EH (cell line): ENCODE measurements around the gene C1QTNF1.
"Not testable (repeated sequence)": the region's sequence is repeated elsewhere in the genome, so short reads cannot be mapped to it uniquely, and the experiment has no call there.

Experiments used
- DNase-seq: peaks from one replicate; pipeline ENCODE4 v3.0.0-alpha.2; 2015; ENCODE audit warnings: low read depth

C1QTNF1 gene

DNA sequence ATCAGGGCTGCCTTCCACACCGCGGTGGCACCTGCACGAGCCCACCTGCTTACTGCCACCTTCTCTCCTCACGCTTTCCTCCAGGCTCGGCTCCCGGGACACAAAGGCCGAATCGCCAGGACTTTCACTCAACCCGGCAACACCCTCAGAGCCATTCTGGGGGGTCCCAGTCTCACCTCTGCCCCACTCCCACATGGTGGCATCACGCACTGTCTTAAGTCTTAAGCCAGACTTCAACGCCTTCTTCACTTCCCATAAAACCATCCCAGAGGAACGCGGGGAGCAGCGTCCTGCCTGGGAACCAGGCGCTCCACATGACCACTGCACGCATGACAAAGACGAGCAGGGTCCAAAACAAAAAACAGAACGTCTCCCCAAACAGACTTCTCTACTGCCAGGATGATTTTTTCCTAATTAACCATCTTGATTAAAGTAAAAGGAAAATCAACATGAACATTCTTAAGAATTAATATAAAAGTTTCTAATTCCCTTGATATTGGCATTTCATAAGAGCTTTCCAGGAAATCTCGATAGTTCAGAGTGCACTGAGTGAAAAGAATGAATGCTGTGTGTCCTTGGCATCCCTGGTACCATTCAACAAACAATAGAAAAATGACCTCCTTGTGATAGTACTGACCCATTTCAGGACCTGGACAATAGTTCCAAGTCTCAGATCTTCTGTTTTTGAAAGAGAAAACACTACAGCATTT lies 17.0 kb upstream of the C1QTNF1 start:
- DNase-seq: no peak

DNA sequence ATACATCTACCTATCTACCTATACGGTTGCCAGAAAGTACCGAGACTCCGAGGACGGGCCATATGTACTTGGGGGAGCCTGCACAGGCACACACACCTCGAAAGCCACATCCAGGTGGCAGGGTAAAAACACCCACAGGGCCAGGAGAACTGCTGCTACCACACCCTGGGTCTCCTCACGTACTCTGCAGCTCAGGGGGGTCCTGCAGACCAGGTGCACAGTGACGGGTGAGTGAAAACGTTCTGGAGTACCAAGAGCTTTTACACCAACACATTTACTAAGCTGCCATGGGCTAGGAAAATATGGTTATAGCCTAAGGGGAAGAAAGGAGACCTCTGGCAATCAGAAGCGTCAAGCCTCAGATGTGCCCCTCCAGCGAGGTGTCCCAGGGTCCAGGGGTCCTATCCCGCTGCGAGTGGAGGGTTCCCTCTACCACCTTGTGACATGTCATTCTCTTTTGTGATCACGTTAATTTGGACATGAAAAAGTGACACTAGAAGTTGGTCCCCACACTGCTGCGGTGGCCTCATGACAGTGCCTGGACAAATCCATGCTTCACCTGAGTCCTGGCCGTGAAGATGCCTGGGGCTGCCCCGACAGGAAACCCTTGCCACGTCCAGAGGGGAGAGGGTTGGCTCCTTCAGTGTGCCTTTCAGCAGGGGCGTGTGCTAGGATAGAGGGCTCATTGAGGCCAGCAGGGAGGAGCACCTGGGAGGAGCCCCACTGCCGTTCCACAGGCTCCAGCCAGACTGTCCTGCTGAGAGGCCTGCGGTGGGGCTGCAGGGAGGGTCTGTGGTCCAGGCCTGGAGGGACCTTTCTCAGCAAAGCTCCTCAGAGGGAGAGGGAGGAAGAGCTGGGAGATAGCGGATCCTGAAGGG lies 16.2 kb upstream of the C1QTNF1 start:
- no peak for DNase-seq

- DNase-seq: no peak
Observed at GRCh38 chr17:79008666-79009387, 15.1 kb upstream of the C1QTNF1 start.

DNA sequence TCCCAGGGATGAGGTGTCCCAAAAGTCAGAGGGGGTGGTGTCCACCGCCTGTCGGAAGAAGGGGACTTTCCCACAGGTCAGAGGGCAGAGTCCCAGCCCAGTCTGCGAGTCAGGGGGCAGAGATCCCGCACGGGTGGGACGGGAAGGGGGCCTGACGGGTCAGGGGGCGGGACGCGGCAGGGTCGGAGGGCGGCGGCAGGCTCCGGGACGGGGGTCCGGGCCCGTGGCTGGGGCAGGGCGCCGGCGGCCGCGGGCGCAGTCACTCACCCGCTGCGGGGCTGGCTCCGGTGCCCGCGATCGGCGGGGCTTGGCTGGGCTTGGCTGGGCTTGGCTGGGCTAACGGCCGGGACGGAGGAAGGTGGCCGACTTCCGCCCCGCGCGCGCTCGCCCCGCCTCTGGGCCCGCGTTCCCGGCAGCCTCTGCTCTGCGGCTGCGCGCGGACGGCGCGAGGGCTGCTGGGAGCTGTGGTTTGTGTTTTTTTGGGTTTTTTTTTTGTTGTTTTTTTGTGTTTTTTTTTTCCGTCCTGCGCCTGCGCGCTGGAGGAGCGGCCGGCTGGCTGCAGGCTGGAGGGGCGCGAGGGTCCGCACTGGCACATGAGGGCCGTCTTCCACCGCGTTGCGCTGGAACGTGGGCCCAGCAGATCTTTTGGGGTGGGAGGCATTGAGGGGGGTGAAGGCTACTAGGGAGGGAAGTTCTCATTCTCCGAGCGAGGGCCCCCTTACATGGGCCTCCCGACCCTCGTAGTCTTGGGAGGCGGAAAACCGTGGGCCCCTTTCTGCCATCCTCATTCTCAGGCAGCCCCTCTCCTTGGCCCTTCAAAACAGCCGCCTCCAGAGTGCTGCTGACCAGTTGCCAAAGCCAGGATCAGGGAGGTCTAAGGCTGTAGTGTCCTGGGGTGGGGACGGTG lies 14.3 kb upstream of the C1QTNF1 start, which contains the start of gene CANT1:
TSS of gene CANT1 (minus strand) at position 368 of the 907 bp plus-strand sequence. CDS start 12,142 bp downstream, outside the sequence.
- DNase-seq: peak; percentile 86

DNA sequence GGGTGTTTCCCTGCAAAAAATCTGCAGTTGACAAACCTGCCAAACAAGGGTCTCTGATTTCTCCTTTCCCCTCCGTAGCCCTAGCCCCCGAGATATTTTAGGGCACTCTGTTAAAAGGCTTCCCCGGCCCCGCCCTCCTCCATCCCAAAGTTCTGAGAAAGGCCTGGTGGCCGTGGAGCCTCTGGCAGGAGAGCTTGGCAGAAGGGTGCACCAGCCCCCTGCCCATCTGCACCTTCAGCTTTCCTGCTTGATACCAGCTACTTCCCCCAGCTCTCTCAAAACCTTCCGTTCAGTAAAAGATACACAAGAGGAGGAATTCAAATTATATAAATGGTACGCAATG lies 13.7 kb upstream of the C1QTNF1 start:
- DNase-seq: no peak

GRCh38 chr17:79011451-79012147 lies 12.4 kb upstream of the C1QTNF1 start:
- peak; percentile 79 for DNase-seq

GRCh38 chr17:79012563-79013134 lies 11.3 kb upstream of the C1QTNF1 start:
- no peak for DNase-seq

DNA sequence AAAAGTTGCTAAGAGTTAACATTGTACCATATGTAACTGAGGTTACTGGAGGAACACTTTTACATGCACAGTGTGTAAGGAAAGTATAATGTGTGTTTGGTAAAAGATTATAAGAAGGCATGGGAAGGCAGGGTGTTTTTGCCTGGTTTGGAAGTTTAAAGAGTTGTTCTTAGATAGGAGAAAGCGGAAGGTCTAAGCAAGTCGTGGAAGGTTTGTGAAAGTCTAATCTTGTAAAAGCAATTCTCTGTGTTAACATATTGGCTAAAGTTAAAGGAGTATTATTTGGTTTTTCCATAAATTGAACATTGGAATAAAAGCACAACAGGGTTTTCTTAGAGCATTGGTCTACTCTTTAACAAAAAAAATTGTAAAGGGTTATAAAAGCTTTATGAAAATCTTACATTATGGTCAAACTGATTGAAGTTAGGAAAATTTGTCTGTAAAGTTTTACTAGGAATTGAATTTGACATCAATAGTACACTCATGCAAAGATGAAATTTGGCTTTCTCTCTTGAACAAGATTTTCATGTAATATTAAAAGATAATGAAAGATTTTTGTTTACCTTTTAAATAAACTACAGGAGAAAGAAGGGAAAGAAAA lies 9.7 kb upstream of the C1QTNF1 start:
- no peak for DNase-seq

DNA sequence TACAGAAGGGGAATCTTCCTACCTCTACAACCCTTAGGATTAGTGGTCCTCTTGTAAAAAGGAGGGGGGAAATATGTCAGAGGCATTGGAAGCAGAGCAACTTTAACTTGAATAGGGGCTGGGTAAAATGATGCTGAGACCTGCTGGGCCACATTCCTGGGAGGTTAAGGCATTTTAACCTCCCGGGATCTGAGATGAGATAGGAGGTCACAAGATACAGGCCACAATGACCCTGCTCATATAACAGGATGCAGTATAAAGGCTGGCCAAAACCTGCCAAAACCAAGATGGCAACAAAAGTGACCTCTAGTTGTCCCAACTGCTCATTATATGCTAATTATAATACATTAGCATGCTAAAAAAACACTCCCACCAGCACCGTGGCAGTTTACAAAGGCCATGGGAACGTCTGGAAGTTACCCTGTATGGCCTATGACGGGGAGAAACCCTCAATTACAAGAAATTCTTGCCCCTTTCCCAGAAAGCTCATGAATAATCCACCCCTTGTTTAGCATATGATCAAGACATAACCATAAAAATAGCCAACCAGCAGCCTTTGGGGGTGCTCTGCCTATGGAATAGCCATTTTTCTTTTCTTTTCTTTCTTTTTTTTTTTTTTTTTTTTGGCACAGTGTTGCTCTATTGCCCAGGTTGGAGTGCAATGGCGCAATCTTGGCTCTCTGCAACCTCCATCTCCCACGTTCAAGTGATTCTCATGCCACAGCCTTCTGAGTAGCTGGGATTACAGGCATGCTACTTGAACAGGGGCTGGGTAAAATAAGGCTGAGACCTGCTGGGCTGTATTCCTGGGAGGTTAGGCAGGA lies 6.2 kb upstream of the C1QTNF1 start:
- DNase-seq: no peak

DNA sequence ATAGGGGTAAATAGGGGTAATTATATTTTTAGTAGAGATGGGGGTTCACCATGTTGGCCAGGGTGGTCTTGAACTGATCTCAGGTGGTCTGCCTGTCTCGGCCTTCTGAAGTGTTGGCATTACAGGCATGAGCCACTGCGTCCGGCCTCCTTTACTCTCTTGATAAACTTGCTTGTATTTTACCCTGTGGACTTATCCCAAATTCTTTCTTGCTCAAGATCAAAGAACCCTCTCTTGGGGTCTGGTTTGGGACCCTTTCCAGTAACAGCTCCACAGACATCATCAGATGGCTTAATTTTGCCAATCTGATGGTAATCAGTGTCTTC lies 5.6 kb upstream of the C1QTNF1 start:
- DNase-seq: no peak

DNA sequence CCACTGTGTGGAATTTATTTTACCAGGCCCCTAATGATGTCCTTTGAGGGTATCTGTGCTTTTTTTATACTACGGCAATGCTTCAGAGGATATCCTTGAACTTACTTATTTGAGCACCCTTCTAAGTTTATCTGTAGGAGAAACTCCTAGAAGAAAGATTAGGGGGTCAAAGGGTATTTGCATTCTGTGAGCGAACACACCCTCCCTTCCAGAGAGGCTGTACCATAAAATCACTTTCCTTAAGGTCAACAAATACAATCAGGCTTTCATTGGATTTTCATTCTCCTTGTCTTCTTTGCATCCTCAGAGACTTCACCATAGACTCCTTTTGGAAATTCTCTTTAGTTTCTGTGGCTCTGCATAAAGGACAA lies 4.7 kb upstream of the C1QTNF1 start:
- no peak for DNase-seq

GRCh38 chr17:79019632-79020584 lies 4.1 kb upstream of the C1QTNF1 start:
- DNase-seq: peak; percentile 77

DNA sequence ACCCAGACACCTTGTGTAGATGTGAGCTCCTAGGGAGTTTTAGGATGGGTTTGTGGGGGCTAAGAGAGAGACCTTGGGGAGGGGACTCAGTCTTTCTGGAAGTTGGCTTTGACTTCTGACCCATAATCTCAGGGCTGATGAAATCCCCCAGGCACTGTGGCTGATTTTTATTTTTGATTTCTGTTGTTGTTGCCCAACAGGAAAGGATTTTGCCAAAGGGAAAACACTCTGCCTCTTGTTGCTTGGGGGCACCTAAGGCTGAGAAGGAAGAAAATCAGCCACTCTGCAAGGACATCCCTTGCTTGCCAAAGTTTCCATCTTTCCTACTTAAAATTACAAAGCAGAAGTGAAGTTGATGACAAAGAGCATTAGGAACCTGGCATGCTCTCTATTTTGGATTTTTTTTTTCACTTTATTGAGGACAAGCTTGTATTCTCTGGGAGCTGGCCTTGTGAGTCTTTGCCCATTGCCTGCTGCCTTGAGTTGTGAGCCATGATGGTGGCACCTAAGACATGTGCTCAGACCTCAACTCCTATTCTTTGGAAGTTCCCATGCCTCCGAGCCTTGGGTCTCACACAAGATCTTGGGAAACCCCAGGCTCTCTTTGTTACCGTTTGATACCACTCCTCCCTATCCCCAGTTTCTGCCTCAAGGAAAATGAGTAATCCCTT lies 3.2 kb upstream of the C1QTNF1 start:
- no peak for DNase-seq

DNA sequence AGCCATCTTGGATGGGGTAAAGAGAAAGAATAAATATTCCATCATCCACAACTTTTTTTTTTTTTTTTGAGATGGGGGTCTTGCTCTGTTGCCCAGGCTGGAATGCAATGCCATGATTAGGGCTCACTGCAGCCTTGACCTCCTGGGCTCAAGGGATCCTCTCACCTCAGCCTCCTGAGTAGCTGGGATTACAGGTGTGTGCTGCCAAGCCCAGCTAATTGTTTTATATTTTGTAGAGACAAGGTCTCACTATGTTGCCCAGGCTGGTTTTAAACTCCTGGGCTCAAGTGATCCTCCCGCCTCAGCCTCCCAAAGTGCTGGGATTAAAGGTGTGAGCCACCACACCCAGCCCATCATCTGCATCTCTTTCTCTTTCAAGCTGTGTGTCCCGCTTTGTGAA lies 2.0 kb upstream of the C1QTNF1 start:
- DNase-seq: not testable (repeated sequence)

GRCh38 chr17:79022507-79022991 lies 1.4 kb upstream of the C1QTNF1 start:
- no peak for DNase-seq

GRCh38 chr17:79023180-79023705 lies 726 bp upstream of the C1QTNF1 start:
- DNase-seq: no peak
